OCI-LY7 (cell line): ENCODE measurements around the gene RAB10. TPM values are rescaled to one million over a fixed set of nuclear protein-coding genes. Genes with fewer than 3 reads are reported as not detected.

Source experiments
- BruUV-seq: library from RNA; stranded (reverse); fragments of 400-500 nt; replicated peaks from 2 replicates; lab custom pipeline; 2021; lab: Mats Ljungman, UMichigan
- CTCF ChIA-PET: fragments of 300-600 bp; sonication (Branson Sonifier 250); formaldehyde crosslinking; loops from one replicate; lab custom pipeline; 2022; ENCODE audit warnings: antibody characterized with exemption; ENCODE audit not compliant: unreplicated experiment; lab: Charles Lee
- POLR2A ChIA-PET: fragments of 300-600 bp; sonication (Branson Sonifier 250); formaldehyde crosslinking; loops from one replicate; lab custom pipeline; 2022; ENCODE audit warnings: antibody characterized with exemption; lab: Charles Lee
- DNase-seq: peaks from one replicate; pipeline ENCODE4 v3.0.0-alpha.2; 2015; ENCODE audit warnings: low spot score
- H2AFZ ChIP-seq: fragments of 200-600 bp; sonication (generic), shearing (Covaris generic); 2 replicates; pipeline ENCODE4 v1.6.1; 2014; ENCODE audit warnings: mild to moderate bottlenecking, antibody characterized with exemption, low read length, moderate library complexity
- H3K27ac ChIP-seq: fragments of 200-600 bp; sonication (generic); 2 replicates; pipeline ENCODE4 v1.5.1; 2014; ENCODE audit warnings: mixed run types, low read depth, mild to moderate bottlenecking, moderate library complexity, low read length, inconsistent platforms; ENCODE audit not compliant: poor library complexity, severe bottlenecking
- H3K36me3 ChIP-seq: fragments of 200-600 bp; sonication (generic); 2 replicates; pipeline ENCODE4 v1.6.1; 2014; ENCODE audit warnings: mild to moderate bottlenecking, antibody characterized with exemption, low read length, moderate library complexity, mixed read lengths; ENCODE audit not compliant: insufficient read depth
- H3K4me1 ChIP-seq: fragments of 200-600 bp; sonication (generic); 2 replicates; pipeline ENCODE4 v1.5.1; 2014; ENCODE audit warnings: mild to moderate bottlenecking, low read length; ENCODE audit not compliant: insufficient read depth, poor library complexity, severe bottlenecking
- H3K4me2 ChIP-seq: fragments of 200-600 bp; sonication (generic); 2 replicates; pipeline ENCODE4 v1.6.1; 2014; ENCODE audit warnings: mild to moderate bottlenecking, low read length
- H3K4me3 ChIP-seq: fragments of 200-600 bp; sonication (generic); 2 replicates; pipeline ENCODE4 v1.5.1; 2014; ENCODE audit warnings: mild to moderate bottlenecking, low read depth, low read length; ENCODE audit not compliant: poor library complexity, severe bottlenecking
- H3K79me2 ChIP-seq: fragments of 200-600 bp; sonication (generic); 2 replicates; pipeline ENCODE4 v1.6.1; 2016; ENCODE audit warnings: low read depth, mild to moderate bottlenecking, low read length, moderate library complexity, mixed read lengths; ENCODE audit not compliant: insufficient read depth
- H3K9me2 ChIP-seq: fragments of 200-600 bp; sonication (generic); 2 replicates; pipeline ENCODE4 v1.6.1; 2016; ENCODE audit warnings: mild to moderate bottlenecking, low read length, mixed read lengths; ENCODE audit not compliant: insufficient read depth
- H3K9me3 ChIP-seq: fragments of 200-600 bp; sonication (generic); 2 replicates; pipeline ENCODE4 v1.6.1; 2014; ENCODE audit warnings: mild to moderate bottlenecking, mixed run types, low read length, mixed read lengths
- H4K20me1 ChIP-seq: fragments of 200-600 bp; sonication (generic); 2 replicates; pipeline ENCODE4 v1.6.1; 2014; ENCODE audit warnings: mild to moderate bottlenecking, antibody characterized with exemption, low read length, moderate library complexity, mixed read lengths; ENCODE audit not compliant: insufficient read depth
- EZH2phosphoT487 ChIP-seq: fragments of 200-600 bp; sonication (generic); IDR thresholded peaks from 2 replicates; pipeline ENCODE4 v1.6.1; 2018; ENCODE audit warnings: low read depth, borderline replicate concordance, mild to moderate bottlenecking, mixed run types, antibody characterized with exemption, low read length, moderate library complexity, mixed read lengths
- intact Hi-C: fragments of 100-400 bp; cut with micrococcal nuclease; formaldehyde crosslinking; loops from one replicate; pipeline ENCODE4 v1.10.0; 2022; ENCODE audit not compliant: unreplicated experiment
- total RNA-seq, 2 experiments: library from RNA; depleted of rRNA in 1 of 2; stranded (reverse); fragments of >200 nt in 1 of 2; shearing (Covaris generic) in 1 of 2; gene quantifications; 2 replicates each; pipeline ENCODE4 v1.2.3, GENCODE V29; 2014 to 2022
- TF ChIP-seq, protein P1 (sequence below): fragments of 200-600 bp; sonication (generic); conservative IDR thresholded peaks from 2 replicates; pipeline ENCODE4 v1.5.1; 2014; ENCODE audit warnings: mild to moderate bottlenecking, antibody characterized with exemption, low read length, moderate library complexity, mixed read lengths

The RAB10 gene
- total RNA-seq, 2 experiments from 2014 or later = 58.3 to 96.7 TPM

DNA sequence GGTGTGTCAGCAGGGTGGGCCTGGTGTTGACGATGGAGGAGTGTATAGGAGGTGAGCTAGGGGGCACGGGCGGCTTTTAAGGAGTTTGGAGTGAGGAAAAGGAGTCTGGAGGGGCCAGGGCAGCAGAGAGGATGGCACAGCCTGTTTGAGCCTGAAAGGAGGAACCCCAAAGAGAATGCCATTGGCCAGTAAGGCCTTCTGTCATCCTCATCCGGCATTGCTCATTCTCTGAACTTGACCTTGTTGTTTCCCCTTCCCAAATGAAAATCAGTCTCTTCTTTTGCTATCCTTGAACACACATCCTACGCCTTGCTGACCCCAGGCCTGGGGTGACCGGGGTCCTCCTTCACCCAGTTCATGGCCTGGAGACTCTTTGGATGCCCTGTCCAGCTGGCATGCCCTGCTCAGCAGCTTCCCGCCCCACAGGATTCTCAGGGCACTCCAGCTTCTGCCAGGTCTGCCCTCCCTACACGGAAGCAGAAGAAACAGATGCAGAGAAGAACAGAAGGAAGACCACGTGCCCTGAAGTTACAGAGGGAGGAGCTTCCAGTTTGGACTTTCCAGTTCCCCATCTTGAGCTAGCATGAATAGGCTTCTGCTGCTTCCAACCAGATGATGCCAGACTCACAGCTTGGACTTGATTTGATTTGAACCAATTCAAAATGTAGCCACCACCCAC, 31.1 kb upstream of the RAB10 start:
- no peaks in the 10 kb centered on the region for H3K36me3 ChIP-seq
- H4K20me1 ChIP-seq = no peaks in the 10 kb centered on the region
- no peaks in the 10 kb centered on the region for H3K9me2 ChIP-seq
- DNase-seq = no peak
- no peak overlapping the region for H3K4me3 ChIP-seq
- H3K79me2 ChIP-seq = no peaks in the 10 kb centered on the region
- ChIA-PET CTCF (interaction anchor here (1.0 kb wide), 1 partner anchor 26 kb away, joined by 3 read pairs; no protein-coding TSS in a partner anchor), POLR2A (no interaction called here)
- H3K9me3 ChIP-seq = no peaks in the 10 kb centered on the region
- H3K4me2 ChIP-seq = no peak overlapping the region
- H3K27ac ChIP-seq = no peak overlapping the region
- no peak for TF ChIP-seq EZH2phosphoT487
- TF ChIP-seq, protein P1, sequence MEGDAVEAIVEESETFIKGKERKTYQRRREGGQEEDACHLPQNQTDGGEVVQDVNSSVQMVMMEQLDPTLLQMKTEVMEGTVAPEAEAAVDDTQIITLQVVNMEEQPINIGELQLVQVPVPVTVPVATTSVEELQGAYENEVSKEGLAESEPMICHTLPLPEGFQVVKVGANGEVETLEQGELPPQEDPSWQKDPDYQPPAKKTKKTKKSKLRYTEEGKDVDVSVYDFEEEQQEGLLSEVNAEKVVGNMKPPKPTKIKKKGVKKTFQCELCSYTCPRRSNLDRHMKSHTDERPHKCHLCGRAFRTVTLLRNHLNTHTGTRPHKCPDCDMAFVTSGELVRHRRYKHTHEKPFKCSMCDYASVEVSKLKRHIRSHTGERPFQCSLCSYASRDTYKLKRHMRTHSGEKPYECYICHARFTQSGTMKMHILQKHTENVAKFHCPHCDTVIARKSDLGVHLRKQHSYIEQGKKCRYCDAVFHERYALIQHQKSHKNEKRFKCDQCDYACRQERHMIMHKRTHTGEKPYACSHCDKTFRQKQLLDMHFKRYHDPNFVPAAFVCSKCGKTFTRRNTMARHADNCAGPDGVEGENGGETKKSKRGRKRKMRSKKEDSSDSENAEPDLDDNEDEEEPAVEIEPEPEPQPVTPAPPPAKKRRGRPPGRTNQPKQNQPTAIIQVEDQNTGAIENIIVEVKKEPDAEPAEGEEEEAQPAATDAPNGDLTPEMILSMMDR = no peak
- H2AFZ ChIP-seq = no peak overlapping the region
- intact Hi-C loops = no loop called here
- BruUV-seq = no TSS peak
- H3K4me1 ChIP-seq = no peaks in the 10 kb centered on the region

DNA sequence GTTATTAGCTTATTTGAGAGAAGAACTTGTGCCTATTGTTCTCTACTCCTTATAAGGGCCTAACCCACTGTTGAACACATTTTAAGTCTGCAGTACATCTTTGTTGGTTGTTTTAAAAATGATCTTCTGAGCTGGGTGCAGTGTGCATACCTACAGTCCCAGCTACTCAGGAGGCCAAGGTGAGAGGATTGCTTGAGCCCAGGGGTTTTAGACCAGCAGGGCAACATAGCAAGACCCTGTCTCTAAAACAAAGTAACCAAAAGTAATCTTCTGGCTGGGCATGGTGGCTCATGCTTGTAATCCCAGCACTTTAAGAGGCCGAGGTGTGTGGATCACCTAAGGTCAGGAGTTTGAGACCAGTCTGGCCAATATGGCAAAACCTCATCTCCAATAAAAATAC, 25.8 kb upstream of the RAB10 start:
- Histone ChIP-seq H3K4me1 (no peaks in the 10 kb centered on the region), H3K79me2 (no peaks in the 10 kb centered on the region), H4K20me1 (no peaks in the 10 kb centered on the region), H3K9me2 (no peaks in the 10 kb centered on the region), H3K4me2 (no peak overlapping the region), H3K4me3 (no peak overlapping the region), H2AFZ (no peak overlapping the region), H3K9me3 (no peaks in the 10 kb centered on the region), H3K27ac (no peak overlapping the region), H3K36me3 (no peaks in the 10 kb centered on the region)
- BruUV-seq = no TSS peak
- DNase-seq = no peak
- intact Hi-C loops = no loop called here
- ChIA-PET POLR2A (interaction anchor here (0.6 to 0.7 kb wide), 4 partner anchors 27 to 176 kb away, joined by 3 to 4 read pairs (median 4); no protein-coding TSS in a partner anchor), CTCF (no interaction called here)
- TF ChIP-seq, protein P1 = no peak
- no peak for TF ChIP-seq EZH2phosphoT487

DNA sequence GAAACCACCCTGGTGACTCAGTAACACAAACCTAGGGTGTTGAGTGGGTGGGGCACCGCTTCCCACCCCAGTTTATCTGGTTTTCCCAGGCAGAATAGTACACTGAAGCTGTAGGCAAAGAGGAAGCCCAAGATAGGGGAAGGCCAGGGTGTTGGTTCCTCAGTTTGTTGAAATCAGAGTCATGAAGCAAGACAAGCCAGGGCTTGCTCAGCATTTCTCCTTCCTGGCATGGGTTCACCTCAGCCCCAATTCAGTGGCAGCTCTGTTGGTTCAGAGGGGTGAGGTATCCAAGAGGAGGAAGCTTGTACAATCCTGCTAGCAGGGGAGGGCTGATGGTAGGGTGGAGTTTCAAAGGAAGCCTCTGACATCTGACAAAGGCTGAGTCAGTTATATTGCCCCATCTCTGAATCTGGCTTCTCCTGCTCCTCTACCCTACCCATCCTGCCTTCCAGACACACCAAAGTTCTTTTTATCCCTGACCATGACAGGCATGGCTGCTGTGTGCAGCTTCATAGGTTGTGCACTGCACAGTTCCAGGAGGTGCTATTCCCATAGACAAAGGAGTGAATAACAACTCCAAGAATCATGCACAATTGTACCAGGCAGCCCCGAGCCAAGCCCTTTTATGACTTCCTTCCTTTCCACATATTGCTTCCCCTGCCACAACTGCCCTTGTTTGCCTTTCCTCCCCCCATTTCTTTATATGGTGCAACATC, 24.9 kb upstream of the RAB10 start:
- TF ChIP-seq, protein P1 = no peak
- Histone ChIP-seq H4K20me1 (no peaks in the 10 kb centered on the region), H3K4me3 (no peak overlapping the region), H3K36me3 (no peaks in the 10 kb centered on the region), H3K9me3 (no peaks in the 10 kb centered on the region), H3K4me2 (no peak overlapping the region), H3K27ac (no peak overlapping the region), H3K4me1 (no peaks in the 10 kb centered on the region), H3K9me2 (no peaks in the 10 kb centered on the region), H3K79me2 (no peaks in the 10 kb centered on the region), H2AFZ (no peak overlapping the region)
- CTCF ChIA-PET = no interaction called here
- DNase-seq = no peak
- BruUV-seq = no TSS peak
- POLR2A ChIA-PET = no interaction called here
- intact Hi-C loops = no loop called here
